ENCODE data around the gene CDK17.

Gene CDK17

DNA sequence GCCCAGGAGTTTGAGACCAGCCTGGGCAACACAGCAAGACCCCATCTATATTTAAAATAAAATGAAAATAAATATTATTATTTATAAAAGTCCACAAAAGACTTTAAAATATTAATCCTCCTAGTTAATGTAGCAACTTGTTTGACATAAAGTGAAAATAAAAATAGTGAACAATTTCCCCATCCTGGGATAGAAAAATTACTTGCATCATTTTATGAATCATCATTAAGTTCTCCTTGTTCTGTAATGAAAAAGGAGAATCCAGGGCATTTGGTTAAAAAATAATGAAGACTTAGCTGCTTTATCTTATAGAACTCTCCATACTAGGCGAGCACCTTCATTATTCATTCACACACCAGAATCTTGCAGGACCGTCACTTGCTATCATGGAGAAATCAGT, 140.0 kb downstream of the CDK17 start:
- DNase-seq (ENCODE audit: low read depth): no peak
- H3K4me3 ChIP-seq (ENCODE audit: low read depth, low read length): no peak overlapping the region
- TF ChIP-seq, protein P1, sequence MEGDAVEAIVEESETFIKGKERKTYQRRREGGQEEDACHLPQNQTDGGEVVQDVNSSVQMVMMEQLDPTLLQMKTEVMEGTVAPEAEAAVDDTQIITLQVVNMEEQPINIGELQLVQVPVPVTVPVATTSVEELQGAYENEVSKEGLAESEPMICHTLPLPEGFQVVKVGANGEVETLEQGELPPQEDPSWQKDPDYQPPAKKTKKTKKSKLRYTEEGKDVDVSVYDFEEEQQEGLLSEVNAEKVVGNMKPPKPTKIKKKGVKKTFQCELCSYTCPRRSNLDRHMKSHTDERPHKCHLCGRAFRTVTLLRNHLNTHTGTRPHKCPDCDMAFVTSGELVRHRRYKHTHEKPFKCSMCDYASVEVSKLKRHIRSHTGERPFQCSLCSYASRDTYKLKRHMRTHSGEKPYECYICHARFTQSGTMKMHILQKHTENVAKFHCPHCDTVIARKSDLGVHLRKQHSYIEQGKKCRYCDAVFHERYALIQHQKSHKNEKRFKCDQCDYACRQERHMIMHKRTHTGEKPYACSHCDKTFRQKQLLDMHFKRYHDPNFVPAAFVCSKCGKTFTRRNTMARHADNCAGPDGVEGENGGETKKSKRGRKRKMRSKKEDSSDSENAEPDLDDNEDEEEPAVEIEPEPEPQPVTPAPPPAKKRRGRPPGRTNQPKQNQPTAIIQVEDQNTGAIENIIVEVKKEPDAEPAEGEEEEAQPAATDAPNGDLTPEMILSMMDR (IDR thresholded peaks at IDR 0.05; ENCODE audit: control insufficient read depth, extremely low read depth, insufficient read depth): no peak

- TF ChIP-seq, protein P1 (IDR thresholded peaks at IDR 0.05; ENCODE audit: control insufficient read depth, extremely low read depth, insufficient read depth): no peak
- no peak for DNase-seq (ENCODE audit: low read depth)
- H3K4me3 ChIP-seq (ENCODE audit: low read depth, low read length): no peak overlapping the region
Observed at GRCh38 chr12:96258104-96258961, 141.9 kb downstream of the CDK17 start.

DNA sequence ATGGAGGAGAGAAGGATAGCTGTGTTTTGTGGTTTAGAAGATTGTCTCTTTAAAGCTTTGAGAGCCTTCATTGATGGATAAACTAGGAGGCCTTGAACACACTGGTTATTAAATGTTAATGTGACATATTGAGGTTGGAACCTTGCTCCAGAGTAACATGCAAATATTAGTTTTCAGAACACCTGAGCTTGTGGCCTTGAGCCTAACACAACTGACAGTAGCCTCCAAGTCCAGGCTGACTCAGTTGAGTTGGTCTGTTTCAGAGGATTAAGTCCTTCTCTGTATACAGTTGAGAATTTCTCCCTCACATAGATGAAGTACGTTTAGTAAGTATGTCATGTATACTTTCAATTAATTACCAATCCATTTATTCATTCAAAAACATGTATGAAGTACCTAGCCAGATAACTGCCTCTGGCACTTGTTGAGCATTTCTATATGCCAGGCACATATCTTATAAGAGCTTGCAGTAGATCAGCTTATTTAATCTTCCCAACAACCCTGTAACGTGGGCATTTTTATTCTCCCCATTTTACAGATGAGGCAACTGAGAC, 142.6 kb downstream of the CDK17 start:
- no peak overlapping the region for H3K4me3 ChIP-seq (ENCODE audit: low read depth, low read length)
- no peak for DNase-seq (ENCODE audit: low read depth)
- TF ChIP-seq, protein P1 (IDR thresholded peaks at IDR 0.05; ENCODE audit: control insufficient read depth, extremely low read depth, insufficient read depth): no peak

DNA sequence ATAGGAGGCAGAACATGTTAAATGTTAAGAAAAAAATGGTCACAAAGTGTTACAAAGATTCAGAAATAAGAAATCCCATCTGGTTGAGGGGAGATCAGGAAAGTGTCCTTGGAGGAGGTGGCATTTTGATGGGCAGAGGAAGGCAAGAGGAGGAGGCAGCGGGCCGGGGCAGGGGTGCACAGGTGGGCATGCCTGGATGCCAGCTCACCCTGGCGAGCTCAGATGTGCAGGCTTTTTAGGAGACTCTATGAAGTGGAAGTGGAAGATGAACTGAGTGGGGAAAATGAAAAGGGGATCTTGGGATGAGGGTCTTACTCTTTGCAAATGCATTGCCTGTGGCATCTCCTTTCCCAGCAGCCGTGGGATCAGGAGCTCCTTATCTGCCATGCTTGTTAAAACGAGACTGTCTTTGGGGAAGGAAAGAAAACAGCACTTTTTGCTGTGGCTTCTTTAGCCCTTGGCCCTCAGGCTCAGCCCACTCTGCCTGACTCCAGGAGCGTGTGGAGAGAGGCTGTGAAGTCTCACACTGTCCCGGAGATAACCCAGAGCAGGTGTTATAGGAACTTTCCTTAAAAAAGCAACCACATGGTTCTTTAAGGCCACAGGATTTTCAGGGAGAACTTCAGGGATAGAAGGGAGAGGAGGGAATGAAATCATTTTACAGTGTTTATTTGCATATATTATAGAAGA, 143.4 kb downstream of the CDK17 start:
- TF ChIP-seq, protein P1 (IDR thresholded peaks at IDR 0.05; ENCODE audit: control insufficient read depth, extremely low read depth, insufficient read depth): no peak
- no peak for DNase-seq (ENCODE audit: low read depth)
- no peak overlapping the region for H3K4me3 ChIP-seq (ENCODE audit: low read depth, low read length)

- H3K4me3 ChIP-seq (ENCODE audit: low read depth, low read length): no peak overlapping the region
- DNase-seq (ENCODE audit: low read depth): no peak
- TF ChIP-seq, protein P1 (IDR thresholded peaks at IDR 0.05; ENCODE audit: control insufficient read depth, extremely low read depth, insufficient read depth): no peak
Observed at GRCh38 chr12:96255077-96255476, 145.2 kb downstream of the CDK17 start.

- no peak overlapping the region for H3K4me3 ChIP-seq (ENCODE audit: low read depth, low read length)
- TF ChIP-seq, protein P1 (IDR thresholded peaks at IDR 0.05; ENCODE audit: control insufficient read depth, extremely low read depth, insufficient read depth): no peak
- DNase-seq (ENCODE audit: low read depth): no peak
Observed at GRCh38 chr12:96250119-96250685, 150.0 kb downstream of the CDK17 start.

Measured in LNCaP clone FGC (cell line).